ENCODE results near the gene FAM120C.

Gene FAM120C

GRCh38 chrX:54182864-54183613 is at the start of gene FAM120C:
FAM120C (minus strand) TSS chrX:54183254; CDS start chrX:54183198, 56 bp downstream.
- DNase-seq = peak; percentile 66

- no peak for DNase-seq
Measured at GRCh38 chrX:54230435-54231148, 47.5 kb upstream of the FAM120C start.

GRCh38 chrX:54223581-54223980 is 40.5 kb upstream of the FAM120C start:
- no peak for DNase-seq

- no peak for DNase-seq
Measured at GRCh38 chrX:54213603-54214002, 30.5 kb upstream of the FAM120C start.

- no peak for DNase-seq
Measured at GRCh38 chrX:54208531-54208930, 25.5 kb upstream of the FAM120C start.

GRCh38 chrX:54198262-54198661 is 15.2 kb upstream of the FAM120C start:
- no peak for DNase-seq

GRCh38 chrX:54194982-54195588 is 12.0 kb upstream of the FAM120C start:
- no peak for DNase-seq

GRCh38 chrX:54193085-54193821 is 10.2 kb upstream of the FAM120C start:
- no peak for DNase-seq

- DNase-seq = no peak
Measured at GRCh38 chrX:54184474-54184873, 1.4 kb upstream of the FAM120C start.

GRCh38 chrX:54182194-54182863 is 725 bp downstream of the FAM120C start:
- peak; percentile 32 for DNase-seq

- no peak for DNase-seq
Measured at GRCh38 chrX:54181202-54181953, 1.7 kb downstream of the FAM120C start.

- DNase-seq = no peak
Measured at GRCh38 chrX:54180403-54180802, 2.7 kb downstream of the FAM120C start.

GRCh38 chrX:54178100-54178940 is 4.7 kb downstream of the FAM120C start:
- no peak for DNase-seq

GRCh38 chrX:54177306-54177705 is 5.7 kb downstream of the FAM120C start:
- no peak for DNase-seq

GRCh38 chrX:54173791-54174190 is 9.3 kb downstream of the FAM120C start:
- no peak for DNase-seq

- DNase-seq = no peak
Measured at GRCh38 chrX:54172455-54172854, 10.6 kb downstream of the FAM120C start.

- DNase-seq = no peak
Measured at GRCh38 chrX:54171527-54172250, 11.4 kb downstream of the FAM120C start.

GRCh38 chrX:54171091-54171490 is 12.0 kb downstream of the FAM120C start:
- DNase-seq = no peak

GRCh38 chrX:54166915-54167314 is 16.1 kb downstream of the FAM120C start:
- DNase-seq = no peak

- DNase-seq = no peak
Measured at GRCh38 chrX:54157561-54157960, 25.5 kb downstream of the FAM120C start.
